ENCODE measurements around the gene ADSS2.

ADSS2 gene

DNA sequence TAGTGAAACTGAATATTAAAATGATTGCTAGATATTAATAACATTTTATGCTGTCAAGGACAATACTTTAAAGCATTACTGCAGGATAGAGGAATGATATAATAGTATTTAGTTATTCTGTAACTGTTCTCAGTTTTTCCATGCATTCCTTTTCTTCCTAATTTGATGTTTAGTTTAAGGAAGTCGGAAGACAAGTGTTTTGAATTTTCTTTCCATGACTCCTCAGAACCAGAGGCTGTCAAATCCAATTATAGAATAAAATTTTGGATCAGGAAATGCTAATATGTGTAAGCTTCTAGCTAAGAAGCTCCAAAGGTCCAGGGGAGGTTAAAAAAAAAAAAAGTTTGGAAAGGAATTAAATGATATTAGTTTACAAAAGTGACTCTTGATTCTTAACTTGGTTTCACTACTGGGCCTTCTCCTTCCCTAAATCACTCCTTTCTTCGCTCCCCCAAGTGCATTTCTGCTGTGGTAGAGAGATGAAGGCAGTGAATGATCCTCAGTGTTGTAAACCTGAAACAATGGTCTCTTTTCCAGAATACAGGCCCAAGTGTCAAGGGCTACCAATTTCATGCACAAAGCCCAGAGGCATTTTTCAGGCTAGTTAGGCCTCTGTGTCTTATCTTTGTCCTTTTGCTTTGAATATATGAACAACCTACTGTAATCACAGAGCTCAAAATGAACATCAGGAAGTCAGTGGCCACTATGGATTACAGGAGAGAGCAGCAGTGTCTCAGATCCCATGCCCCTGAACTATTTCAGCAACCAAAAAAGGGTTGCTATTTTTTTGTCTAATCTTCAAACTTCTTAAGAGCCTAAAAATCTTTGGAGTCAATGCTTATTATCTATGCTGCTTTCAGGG, 6.2 kb downstream of the ADSS2 start:
- DNase-seq, result no peak

DNA sequence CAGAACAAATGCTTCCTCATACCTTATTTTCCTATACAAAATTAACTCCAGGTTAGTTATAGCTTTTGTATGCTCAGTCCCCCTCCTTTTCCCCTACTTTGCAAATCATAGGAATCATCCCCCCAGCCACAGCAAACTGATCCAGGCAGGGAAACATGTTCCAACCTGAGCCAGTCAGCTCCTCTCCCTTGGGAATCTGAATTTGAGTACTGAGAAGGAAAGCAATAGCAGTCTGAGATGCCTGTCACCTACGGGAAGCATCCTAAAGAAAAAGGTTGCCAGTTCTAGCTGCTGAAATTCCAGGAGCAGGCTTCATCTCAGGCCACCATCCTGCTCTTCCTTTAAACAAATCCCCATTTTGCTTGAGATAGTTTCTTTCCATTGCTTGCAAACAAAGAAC, 6.9 kb downstream of the ADSS2 start:
- DNase-seq, result no peak

DNA sequence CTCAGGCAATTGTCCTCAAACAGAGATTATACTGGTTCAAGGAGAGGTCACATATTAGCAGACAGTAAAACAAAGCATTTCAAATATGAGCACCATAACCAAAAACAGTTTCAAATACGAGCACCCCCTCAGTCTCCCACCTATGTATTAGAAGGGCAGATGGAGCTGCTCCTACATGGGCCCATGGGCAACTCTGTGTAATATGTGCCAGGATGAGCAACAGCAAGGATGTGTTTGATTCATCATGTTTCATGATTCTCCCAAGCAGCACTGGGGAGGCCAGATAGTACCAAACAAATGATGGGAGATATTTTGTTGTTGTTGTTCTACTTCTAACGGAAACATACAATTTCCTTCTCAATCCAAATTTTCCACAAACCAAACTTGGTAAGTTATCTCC, 8.9 kb downstream of the ADSS2 start:
- DNase-seq, result no peak

DNA sequence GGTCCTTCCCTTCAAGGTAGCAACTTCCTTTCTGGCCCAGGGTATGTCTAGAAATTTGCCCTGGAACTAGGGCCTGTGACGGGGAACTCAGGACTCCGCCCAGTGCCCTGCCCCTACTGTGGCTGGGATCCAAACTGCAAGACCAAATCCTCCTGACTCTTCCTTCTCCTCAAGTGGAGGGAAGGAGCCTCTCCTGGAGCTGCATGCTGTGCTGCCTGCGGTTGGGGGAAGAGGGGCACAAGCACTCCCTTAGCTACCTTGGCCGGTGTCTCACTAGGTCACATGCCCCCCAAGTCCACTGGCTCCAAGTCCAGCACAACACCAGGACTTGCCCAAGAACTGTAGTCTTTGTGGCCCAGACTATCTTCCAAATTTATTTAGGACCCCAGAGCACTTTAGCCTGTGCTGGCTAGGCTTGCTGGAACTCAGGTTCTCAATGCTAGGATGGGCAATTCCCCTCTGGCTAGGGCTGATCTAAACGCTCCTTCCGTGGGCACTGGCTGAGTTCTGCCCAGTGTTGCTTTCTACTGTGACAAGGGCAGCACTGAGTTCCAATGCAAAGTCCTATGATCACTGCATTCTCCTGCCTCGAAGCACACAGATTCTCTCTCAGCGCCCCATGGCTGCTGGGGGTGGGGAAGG, 12.2 kb downstream of the ADSS2 start:
- no peak for DNase-seq

DNA sequence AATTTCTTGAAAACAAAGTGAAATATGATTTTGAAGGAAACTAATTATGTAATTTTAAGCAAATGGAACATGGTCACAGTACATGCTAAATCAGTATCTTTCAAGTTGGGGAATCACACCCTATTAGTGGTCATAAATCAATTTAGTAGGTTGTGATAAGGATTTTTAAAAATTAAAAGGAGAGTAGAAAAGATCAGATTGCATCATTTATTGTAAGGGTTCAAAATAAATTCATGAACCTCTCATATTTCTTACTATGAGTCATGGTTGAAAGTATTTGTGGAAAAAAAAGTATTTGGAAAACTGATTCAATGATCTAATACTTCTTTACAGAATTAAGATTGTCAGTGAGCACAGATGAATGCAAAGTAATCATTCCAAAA, 14.6 kb downstream of the ADSS2 start:
- no peak for DNase-seq

DNA sequence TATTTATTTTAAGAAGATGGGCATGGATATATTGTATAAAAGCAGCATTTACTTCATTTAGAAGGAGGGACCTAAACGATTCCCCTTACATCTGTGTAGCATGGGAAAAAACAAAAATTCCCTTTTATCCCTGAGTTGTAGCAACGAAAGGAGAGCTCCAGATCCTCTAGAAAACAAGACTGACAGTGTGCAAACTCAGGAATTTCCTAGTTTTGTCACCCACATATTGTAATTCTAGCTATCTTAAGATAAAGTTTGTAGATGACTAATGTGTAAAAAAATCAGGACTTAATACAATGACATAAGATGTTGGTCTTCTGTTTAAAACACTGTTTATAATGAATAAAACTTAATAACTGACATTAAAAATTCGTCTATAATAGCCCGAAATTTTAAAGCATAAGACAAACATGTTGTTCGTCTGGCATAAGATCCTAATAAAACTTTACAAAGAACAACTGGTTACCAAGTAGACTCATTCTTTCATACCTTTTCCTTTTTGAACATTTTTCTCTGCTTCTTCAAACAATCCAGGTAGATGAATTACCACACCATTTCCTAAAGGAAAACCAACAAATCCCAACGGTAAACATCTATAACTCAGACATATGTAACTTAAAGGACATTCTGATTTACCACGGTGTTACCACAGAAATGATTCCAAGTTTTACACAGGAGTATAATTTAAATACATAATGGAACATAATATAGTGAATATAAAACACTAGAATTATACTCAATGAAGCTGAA, 15.2 kb downstream of the ADSS2 start:
- no peak for DNase-seq

DNA sequence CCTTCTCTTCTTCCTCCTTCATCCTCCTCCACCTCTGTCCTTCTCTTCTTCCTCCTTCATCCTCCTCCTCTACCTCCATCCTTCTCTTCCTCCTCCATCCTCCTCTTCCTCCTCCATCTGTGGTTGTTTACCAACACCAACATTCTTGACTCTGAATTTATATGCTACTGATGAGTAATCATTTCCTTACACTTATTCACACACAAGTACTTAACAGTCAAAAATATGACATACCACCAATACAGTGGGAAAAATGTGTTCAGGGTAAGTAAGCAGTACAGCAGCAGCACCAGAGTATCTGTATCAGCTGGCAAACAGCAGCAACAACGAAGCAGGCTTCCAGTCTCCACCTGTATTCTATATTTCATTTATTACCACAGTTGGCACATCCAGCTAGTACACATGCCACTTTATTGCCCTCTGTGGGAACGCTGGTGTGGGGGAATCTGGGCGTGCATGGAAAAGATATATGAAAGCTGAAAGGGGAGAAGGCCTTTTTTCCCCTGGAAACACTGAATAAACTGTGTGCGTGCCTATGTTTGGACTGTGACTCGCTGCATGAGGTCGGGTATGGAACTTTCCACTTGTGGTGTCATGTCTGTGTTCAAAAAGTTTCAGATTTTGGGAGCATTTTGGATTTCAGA, 16.0 kb downstream of the ADSS2 start:
- DNase-seq, result no peak

DNA sequence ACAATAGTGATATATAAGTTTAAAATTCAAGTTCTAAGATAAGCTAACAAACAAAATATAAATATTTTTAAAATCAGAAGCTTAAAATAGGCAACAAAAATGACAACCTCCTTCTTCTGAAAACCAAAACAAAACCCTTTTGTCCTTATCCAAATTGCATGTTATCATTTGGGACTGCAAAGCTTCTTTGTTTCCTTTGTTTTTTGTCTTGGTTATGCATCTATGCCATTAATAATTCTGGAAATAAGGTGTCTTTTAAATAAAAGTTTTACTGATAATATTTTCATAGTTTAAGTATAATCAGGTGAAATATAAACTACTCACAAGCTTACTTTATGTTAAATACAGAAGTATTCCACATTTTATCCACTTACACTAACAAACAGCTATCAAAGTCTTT, 20.5 kb downstream of the ADSS2 start:
- DNase-seq, result no peak

DNA sequence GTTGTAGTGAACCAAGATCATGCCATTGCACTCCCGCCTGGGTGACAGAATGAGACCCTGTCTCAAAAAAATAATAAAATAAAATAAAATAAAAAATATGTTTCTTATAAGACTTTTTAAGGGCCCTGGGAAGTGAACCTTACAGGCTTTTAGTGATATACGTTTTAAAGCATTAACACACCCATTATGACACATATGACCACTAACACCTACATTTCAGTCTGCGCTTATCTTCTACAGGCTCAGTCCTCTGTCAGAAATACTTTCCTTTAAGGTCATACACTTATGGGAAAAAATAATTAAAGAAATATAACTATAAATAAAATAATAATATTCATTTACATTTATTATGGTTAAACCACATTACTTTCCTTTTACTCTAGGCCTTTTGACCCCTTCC, 21.9 kb downstream of the ADSS2 start:
- no peak for DNase-seq

DNA sequence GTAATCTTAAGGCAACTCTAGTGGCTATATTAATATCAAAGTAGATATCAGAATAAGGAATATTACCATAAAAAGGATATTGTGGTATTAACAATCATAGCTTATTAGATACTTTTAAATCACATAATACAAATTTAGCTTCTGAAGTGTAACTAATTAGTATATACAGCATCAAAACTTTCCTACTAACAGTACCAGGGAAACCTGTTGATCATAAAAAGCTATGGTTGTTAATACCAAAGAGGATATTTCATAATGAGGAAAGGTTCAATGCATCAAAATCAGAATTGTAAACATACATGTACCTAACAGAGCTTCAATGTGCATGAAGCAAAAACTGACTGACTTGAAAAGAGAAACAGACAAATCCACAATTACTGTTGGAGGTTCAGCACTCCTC, 24.1 kb downstream of the ADSS2 start:
- DNase-seq, result no peak

DNA sequence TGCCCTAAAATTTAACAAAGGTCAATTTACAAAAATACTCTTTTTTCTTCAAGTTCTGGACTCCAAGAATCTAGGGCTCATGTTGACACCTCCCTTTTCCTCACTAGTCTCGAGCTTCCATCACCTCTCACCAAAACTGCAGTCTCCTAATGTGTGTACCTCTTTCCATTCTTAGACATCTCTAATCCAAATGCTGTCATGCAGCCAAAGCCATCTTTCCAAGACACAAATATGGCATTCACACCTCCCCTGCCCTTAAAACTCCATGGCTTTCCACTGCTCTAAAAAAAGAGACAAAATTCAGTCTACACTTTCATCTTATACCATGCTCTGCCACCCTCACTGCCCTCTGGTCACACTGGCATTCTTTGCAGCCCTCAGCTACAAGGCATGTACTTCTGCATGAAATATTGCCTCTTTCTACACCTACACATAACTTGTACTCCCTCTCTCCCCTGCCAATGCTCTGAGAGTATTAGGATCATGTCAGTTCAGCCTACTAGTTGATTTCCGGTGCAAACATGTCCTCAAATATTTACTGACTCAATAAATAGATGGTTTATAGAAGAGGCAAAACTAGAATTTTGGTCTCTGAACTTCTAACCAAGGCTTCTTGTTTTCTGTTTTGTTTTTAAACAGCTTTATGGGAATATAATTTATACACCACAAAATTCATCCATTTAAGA, 26.9 kb downstream of the ADSS2 start:
- DNase-seq, result no peak

DNA sequence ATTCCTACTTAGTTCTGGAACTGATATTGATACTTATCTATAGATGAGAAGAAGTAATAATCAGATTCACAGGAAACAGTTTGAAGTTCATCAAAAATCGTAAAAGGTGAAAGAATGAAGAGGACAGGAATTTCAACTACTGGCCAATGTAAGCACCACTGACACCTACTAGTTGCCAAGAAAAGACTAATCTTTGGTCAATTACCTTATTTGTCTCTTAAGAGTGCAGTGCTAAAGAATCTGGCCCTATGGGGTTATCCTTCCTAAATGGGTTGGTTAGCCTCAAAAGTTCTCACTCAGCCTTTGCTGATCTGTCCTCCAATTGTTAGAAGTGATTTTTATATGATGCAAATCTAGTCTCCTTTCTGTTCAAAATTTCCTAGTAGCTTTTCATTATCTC, 29.5 kb downstream of the ADSS2 start:
- no peak for DNase-seq

DNA sequence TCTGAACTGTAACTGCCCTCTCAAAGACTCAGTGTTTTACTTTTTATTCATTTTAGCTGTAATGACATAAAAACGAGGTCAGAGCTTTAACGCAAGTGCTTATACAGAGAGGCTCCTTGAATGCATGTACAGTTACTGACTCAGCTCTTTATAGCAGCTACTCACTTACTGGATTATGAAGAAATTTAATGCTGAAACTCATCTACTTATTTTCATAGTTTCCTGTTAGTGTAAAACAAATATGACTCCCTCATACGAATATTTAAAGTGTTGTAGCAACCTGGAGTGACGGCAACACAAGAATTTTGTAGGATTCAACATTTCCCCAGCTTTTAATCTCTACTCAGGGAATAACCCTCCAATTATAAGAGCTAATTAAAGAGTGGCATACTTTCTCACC, 32.7 kb downstream of the ADSS2 start:
- DNase-seq, result no peak

DNA sequence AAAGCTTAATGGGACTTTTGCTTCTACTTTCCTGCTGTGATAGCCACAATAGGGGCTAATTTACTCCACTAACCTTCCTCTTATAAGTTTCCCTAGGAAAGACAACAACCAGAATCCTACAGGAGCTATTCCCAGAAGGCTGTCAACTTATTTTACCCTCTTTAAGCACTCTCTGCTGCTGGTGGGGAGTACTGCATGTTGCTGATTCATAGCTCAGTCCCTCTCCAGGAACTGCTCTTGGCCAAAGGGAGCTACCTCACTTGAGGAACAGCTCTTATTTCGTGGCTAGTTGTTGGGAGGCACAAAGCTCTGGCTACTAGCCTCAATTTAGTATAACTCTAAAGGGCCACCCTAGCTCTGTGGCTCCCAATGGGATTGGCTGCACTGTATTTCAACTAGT, 37.2 kb downstream of the ADSS2 start:
- DNase-seq, result no peak

DNA sequence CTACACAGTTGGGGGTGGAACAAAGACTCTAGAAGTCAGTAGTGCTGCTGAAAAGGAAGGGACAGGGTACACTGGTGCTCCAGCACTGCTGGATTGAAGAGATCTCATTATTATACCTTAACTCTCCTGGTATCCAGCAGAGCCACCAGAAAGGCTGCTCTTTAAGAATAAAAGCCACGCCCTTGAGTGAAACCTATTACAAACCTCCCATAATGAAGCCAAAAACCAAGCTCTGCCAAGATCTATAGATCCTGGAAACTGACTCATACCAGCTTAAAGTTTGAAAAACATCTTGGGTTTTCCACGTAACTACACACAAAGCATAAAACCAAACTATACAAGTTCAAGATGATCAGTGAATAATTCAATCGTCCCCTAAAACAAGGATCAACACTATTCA, 38.0 kb downstream of the ADSS2 start:
- DNase-seq, result no peak

DNA sequence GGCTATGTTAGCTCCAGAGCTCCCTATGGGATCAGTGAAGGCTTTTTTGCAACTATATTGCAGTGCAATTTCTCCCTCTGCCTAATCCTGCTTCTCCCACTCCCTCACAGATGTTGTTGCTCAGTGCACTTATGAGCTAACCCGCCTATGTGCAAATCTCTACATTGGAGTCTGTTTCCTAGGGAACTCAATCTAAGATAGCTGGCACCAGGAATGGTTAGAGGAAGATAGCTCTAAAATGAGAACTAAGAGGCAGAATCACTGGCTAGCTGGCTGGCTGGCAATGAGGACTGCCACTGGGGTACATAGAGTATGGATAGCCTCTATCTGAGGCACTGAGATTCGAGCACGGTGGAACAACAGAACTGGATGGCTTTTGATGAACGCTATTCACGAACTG, 39.5 kb downstream of the ADSS2 start:
- DNase-seq, result no peak

DNA sequence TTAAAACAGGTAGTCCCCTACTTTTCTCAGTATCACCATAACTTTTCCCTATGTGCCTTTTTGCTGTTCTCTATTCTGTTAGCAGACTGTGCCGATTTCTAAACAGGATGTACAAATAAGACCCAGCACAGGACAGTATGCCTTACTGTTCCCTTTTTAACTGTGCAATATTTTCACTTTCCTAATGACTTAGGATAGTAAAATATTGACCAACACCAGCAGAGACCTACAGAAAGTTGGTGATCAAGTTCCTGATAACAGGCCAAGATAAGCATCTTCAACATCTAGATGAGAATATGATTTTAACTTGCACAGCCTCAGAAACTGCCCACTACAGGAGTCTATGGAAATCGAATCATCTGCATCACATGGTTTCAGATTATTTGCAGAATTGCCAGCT, 42.0 kb downstream of the ADSS2 start:
- DNase-seq, result no peak

DNA sequence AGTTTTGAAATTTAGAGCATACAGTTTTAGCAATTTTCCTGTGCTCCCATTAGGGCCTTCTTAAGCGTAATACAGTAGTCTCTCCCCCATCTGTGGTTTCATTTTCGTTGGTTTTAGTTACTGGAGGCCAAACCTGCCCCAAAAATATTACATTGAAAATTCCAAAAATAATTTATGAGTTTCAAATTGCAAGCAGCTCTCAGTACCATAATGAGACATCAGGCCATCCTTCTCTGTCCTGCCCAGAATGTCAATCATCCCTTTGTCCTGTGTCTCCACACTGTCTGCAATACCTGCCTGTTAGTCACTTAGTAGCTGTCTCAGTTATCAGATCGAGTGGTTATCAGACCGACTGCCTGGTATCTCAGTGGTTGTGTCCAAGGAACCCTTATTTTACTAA, 45.4 kb downstream of the ADSS2 start:
- DNase-seq, result no peak

DNA sequence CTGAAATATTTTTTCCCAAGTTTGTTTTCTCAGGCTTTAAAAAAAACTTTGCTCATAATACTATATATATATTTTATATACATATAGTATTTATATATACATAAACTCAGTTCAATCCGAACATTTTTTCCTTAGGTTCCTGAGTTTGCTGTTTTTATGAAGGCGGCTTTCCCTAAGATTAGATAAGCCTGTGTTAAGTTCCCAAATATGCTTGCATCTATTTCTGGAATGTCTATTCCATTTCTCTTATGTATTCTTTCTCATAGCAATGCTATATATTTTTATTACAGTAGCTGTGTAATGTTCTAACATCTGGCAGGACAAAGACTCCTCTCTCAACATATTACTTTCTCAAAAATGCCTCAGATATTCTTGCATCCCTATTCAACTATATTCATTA, 45.9 kb downstream of the ADSS2 start:
- no peak for DNase-seq

DNA sequence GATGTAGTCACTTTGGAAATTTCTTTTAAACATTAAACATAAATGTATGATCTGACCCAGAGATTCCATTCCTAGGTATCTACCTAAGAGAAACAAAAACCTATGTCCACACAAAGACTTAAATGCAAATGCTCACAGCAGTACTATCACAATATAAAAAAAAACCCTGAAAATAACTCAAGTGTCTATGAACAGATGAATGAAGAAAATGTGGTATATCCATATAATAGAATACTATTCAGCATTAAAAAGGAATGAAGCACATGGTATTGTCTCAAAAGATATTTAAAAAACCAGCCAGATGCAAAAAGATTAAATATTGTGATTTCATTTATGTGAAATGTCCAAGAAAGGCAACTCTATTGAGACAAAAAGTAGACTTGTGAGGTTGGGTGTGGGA, 48.3 kb downstream of the ADSS2 start:
- DNase-seq, result no peak

DNA sequence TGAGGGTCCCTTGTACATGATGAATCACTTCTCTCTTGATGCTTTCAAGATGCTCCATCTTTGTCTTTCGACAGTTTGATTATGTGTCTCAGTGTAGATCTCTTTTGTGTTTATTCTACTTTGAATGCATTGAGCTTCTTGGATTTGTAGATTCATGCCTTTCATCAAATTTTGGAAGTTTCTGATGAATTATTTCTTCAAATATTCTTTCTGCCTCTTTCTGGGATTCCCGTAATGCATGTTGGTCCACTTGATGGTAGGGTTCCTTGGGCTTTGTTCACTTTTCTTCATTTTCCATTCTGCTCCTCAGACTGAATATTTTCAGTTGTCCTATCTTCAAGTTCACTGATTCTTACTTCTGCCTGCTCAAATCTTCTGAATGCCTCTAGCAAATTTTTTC, 50.7 kb downstream of the ADSS2 start:
- no peak for DNase-seq

DNA sequence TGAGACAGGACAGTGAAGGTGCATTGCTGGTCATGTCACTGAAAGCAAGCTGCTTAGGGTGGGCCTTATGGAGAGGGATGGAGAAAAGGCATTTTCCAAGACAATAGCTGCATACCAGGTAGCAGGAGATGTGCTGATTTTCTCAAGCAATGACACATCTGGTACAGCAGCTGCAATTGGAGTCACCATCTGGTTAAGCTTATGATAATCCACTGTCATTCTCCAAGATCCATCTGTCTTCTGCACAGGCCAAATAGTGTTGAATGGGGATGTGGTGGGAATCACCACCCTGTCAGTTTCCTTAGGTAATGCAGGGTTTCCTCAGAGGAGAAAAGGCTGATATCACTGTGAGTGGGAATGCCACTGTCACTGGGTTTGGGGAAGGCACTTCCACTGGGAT, 54.6 kb downstream of the ADSS2 start:
- DNase-seq, result no peak

DNA sequence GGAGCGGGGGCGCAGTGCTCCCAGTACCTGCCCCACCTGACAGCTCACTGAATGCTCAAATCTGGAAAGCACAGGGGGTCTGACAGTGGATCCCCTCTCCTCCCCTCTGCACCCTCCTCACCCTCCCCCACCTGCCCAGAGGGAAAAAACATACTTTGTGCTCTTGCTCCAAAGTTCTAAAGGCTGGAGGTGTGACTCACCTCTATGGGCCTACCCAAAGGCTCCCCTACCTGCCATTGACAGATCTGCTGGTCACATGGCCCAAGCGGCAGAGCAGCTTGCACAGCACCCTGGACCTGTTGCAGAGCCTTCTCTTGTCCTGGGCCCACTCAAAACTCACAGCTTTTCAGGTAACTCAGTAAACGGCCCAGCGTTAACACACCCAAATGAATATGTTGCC, 55.7 kb downstream of the ADSS2 start:
- DNase-seq, result no peak

Measured in NCI-H510A (cell line).